DMS 273 treated with DMSO at 0.1 percent for 48 hours (cell line): ENCODE data around the gene ANKRD52.
"Not testable (repeated sequence)": the region's sequence is repeated elsewhere in the genome, so short reads cannot be mapped to it uniquely, and the experiment has no call there.

Experiments
- DNase-seq: peaks from one replicate; lab custom pipeline; 2025; lab: John Stamatoyannopoulos, UW

Gene ANKRD52

DNA sequence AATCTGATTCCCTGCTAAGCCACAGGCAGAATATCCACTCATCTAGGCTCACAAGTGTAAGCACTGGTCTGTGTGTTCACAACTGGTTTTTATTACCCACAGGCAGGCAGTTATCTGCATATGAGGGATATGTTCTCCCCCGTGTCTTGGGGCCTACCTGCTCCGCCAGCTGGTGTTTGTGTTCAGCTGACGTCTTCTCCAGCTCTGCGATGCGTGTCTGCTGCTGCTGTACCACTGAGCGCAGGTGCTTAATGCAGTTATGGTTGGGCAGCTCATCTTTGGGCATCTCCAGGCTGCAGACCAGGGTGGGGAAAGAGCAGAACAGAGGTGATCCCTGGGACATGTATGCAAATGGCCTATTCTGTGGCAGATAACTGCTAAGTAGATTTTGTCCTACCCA, 50.2 kb downstream of the ANKRD52 start:
- no peak for DNase-seq

DNA sequence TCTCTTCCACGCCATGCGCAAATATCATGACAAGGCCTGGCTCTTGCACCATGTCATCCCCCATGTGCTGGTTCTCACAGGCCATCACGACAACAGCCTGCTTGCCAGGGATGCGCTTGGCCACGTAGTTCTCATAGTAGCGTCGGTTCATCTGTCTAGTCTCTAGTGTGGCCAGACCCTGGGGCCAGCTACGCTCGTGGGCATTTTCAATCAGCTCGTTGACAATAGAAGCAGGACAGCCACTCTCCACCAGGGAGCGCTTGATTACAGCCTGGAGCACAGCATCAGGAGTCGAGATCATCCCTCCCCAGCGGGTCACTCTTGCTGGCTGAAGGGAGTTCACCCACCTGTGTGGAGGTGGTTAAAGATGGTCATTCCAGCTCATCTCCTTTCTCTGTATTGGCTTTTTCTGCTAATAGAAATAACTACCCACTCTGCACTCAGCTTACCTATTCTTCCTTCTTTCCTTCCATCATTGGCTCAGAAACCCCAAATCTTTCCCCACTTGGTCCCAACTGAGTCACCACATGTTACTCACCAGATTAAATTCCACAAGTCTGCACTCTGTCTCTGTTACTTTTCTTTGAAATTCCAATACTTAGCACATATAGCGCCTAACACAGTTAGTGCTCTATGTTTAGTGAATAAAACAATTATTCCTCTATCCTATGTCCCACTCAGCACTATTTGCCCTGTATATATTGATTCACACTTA, 51.6 kb downstream of the ANKRD52 start:
- DNase-seq = no peak

DNA sequence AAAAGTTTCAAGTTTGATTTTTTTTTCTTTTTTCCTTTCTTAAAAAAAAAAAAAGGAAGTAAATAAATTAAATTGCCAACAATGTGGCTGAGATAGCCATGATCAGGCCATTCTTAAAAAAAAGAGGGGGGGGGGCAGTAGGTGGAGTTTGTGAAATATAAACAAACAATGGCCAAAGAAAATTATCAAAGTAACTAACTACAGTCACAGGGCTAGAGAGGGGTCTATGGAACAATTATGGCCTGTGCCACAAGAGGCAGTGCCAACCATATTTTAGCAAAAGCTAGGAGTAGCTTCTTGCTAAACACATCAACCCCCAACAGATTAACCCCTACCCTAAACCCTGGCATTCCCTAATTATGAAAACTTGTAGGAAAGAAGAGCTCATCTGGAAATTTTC, 52.7 kb downstream of the ANKRD52 start:
- DNase-seq = no peak

DNA sequence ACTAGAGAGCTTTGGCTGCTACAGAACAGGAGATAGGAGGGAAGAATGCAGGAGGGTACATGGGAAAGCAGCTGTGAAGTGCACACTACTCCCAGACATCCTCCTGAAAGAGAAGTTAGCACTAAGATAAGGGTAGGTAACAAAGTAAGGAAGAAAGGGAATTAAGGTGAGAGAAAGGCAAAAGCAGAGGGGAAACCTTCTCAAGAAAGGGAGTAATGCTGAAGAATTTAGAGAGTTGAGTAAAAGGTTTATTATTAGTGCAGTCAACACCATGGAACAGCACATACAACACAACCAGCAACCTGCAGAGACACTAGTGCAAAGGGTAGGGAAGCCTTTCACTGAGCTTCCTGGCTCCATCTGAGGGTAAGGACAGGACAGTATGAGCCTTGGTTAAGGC, 53.9 kb downstream of the ANKRD52 start:
- no peak for DNase-seq

DNA sequence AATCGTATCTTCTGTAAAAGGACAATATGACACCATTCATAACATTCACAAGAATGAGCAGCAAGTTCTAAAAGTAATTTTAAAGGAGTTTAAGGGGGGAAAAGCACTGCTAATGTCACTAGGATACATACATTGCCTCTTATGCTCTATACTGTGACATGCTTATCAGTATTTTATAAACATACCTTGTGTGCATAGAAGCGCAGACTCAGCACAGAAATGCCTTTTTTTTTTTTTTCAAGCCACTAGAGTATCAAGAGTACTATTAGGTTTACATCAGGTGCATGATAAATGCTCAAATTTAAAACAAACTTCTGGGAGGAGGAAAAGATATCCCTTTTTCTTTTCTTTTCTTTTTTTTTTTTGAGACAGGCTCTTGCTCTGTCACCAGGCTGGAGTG, 55.3 kb downstream of the ANKRD52 start:
- DNase-seq = no peak

DNA sequence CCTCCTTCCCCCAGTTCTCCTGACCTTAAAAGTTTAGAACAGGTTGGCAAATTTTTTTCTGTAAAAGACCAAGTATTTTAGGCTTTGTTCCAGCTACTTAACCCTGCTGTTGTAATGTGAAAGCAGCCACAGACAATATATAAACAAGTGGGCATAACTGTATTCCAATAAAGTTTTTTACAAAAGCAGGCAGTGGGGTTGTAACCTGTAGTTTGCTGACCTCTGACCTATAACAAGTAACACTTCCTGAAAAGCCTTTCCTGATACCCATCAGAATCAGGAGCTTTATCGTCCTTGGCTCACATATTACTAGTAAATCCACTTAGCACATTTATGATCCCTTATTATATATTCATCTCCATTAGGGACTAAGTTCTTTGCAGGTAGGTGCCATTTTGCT, 55.8 kb downstream of the ANKRD52 start:
- no peak for DNase-seq

DNA sequence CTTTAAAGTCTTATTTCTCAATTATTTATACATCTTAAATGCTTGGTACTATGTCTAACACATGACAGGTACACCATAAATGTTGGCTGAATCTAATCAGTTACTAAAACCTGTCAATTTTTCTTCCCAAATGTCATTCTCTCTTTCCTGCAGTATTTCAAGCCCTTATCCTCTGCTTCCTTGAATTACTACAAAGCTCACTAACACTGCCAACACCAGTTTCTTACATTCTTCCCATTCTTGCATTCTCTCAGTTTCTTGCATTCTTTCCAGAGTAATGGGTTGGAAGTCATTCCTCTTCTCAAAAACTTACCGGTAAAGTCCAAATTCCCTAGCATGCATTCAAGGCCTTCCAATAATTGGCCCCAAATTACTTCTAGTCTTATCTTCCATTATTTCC, 59.3 kb downstream of the ANKRD52 start:
- no peak for DNase-seq

DNA sequence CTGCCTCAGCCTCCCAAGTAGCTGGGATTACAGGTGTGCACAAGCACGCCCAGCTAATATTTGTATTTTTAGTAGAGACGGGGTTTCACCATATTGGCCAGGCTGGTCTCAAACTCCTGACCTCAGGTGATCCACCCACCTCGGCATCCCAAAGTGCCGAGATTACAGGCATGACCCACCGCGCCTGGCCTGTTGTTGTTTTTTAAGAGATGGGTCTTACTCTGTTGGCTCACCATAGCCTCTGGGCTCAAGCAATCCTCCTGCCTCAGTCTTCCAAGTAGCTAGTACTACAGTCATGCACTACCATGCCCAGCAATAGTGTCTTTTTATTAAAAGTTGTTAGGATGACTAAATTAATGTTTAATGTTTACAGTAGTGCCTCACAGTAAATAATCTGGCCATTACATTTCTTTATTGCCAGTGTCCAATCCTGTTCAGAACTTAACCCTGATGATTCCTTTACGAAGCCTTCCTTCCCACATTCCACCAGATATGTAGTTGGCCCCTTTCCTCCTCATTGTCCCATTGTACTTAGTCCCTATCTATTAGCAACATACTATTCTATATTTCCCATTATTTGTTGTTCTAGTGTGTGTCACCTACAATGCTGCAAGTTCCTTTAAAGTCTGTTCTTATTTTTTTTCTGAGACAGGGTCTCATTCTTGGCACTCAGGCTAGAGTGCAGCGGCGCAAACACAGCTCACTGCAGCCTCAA, 60.1 kb downstream of the ANKRD52 start:
- no peak for DNase-seq

DNA sequence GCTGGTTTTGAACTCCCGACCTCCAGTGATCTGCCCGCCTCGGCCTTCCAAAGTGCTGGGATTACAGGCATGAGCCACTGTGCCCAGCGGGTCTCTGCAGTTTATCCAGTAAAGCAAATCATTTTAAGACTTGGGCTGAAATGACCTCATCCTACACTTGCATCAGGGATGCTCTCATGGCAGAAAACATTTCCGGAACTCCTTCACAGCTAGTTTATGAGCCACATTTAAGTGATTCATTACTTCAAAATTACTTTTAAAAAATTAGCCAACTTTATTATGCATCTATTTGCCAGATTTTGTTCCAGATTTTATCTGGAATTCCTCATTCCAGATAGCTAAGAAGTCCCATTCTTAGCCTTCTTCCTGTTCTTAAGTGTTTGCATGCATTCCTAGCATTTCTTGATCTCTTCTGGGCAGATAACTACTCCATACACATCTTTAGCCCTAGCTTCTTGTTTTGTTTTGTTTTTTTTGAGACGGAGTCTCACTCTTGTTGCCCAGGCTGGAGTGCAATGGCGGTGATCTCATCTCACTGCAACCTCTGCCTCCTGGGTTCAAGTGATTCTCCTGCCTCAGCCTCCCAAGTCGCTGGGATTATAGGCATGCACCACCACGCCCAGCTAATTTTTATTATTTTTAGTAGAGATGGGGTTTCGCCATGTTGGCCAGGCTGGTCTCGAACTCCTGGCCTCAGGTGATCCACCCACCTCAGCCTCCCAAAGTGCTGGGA, 61.2 kb downstream of the ANKRD52 start:
- not testable (repeated sequence) for DNase-seq

DNA sequence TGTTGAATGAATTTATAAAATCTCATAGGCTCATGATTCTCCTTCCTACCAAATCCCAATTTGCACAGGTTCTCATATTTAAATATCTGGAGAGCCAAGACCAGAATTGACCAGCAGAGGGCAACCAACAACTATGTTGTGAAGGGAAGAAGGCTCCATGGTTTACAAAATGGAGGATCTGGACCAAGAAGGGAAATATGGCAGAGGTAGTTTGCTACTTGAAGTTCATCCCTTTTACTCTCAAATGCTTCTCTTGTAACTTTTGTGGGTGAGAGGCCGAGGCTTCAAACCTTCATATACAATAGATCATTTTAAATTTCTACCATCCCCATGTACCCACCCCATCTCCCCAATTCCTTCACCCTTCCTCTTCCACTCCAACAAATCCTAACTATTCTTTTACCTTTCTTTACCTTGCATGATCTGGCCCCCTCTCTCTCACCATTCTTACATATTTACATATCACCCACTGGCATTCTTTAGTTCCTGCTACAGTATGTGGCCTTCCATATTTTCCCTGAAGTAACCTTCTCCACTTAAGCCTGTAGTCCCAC, 65.1 kb downstream of the ANKRD52 start:
- peak; percentile 62 for DNase-seq

DNA sequence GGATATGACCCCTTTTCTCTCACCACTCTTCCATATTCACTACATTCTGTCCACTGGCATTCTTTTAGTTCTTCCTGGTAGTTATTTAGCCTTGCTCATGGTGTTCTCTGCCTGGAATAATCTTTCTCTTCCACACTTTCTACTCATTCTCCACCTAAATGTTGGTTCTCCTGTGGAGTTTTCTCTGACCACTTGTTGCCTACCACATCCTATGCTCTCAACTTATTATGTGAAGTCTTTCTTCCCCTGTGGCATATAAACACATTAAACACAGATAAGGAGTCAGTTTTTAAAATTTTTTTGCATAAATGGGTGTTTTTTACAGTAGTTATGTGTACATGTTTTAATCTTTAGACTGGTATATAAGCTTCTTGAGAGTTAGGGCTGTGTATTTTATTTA, 65.6 kb downstream of the ANKRD52 start:
- DNase-seq = no peak

DNA sequence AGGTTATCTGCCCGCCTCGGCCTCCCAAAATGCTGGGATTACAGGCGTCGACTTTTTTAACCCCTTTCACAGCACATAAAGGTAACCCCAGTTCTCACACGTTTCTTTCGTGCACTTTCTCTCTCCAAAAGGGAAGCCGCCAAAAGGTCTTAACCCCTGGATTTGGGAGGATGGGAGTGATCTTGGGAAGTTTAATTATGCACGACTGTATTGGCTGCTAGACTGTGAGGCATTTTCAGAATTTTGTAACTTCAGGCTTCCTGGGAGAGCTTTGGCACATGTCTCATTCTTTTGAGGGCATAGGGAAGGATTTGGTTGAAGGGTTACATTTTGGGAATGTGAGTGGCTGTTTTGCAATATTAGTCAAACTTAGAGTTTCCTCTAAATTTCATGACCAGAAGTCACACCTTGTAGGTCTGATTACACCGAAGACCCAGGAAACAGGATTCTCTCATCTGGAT, 67.5 kb downstream of the ANKRD52 start:
- no peak for DNase-seq

DNA sequence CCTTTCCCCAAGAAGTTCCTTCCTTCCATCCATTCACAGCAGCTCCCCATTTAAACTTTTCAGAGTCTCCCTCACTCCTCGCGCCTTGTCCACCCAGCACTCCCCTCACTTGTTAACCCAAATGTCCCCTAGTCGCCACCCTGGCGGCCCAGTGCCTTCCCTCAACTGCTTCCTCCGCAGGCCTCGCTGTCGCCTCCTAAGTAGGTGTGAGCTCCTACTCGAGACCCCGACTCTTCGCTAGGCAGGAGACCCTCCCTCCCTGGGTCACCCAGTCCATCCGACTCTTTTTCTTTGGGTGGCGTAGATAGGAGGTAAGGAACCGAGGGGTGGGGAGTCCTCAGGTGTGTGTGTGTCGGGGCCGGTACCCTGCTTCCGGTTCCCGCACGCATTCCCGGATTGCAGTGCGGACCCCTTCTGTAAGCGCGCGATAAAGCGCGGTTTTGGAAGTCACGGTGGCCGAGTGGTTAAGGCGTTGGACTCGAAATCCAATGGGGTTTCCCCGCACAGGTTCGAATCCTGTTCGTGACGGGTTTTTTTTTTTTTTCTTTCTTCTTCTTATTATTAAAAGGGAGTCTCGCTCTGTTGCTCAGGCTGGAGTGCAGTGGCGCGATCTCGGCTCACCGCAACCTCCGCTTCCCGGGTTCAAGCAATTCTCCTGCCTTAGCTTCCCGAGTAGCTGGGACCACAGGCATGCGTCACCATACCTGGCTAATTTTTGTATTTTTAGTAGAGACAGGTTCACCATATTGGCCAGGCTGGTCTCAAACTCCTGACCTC, 68.1 kb downstream of the ANKRD52 start:
- peak; percentile 58 for DNase-seq

DNA sequence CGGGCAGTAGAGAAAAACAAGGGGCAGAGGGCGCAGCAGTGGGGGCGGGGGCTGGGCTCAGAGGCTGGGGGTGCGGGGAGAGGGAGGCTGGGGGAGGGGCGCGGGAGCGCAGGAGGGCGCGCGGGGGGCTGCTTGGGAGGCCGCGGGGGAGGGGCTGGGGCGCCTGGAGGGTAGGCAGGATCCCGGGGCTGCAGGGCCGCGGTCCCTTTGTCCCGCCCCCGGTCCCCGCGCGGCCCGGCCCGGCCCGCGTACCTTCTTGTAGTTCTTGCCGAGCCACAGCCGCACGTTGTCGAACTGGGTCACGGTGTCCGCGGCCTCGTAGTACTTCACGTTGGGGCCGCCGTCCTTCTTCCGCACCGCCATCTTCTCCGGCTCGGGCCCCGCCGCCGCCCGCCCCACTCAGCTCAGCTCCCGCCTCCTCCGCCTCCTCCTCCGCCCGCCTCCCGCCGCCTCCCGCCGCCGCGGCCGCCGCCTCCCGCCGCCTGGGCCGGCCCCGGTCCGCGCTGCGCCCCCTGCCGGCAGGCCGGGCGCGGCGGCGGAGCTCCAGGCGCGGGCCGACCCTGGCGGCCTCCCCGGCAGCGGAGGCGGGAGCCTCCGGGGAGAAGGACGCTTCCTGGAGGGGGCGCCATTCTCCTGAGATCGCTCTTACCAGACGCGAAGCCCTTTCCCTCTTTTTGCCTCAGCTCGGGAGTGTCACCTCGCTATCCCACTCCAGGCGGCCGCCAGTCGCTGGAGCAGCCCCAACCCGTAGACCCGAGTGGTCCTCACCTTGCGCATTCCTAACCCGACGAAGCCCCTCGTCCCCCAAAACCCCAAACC, 68.9 kb downstream of the ANKRD52 start, which contains the start of gene SMARCC2:
TSS of gene SMARCC2 (minus strand) at position 385 of the 819 bp plus-strand sequence. CDS start at position 363, 22 bp downstream.
- DNase-seq = peak; percentile 17

DNA sequence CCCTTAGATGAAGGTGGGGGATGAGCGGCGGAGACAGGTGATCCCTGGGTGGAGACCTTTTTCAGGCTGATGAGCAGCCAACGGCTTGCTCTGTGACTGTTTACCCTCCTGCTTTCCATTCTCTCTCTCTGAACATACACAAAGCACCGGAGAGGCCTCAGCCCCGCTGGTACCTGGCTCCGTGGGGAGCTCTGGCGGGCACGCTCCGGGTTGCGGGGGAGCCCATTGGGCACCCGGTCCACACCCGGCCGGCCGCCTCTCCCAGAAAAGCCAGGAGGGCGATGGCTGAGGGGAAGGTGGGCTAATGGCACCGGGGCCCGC, 69.4 kb downstream of the ANKRD52 start:
- DNase-seq = no peak

DNA sequence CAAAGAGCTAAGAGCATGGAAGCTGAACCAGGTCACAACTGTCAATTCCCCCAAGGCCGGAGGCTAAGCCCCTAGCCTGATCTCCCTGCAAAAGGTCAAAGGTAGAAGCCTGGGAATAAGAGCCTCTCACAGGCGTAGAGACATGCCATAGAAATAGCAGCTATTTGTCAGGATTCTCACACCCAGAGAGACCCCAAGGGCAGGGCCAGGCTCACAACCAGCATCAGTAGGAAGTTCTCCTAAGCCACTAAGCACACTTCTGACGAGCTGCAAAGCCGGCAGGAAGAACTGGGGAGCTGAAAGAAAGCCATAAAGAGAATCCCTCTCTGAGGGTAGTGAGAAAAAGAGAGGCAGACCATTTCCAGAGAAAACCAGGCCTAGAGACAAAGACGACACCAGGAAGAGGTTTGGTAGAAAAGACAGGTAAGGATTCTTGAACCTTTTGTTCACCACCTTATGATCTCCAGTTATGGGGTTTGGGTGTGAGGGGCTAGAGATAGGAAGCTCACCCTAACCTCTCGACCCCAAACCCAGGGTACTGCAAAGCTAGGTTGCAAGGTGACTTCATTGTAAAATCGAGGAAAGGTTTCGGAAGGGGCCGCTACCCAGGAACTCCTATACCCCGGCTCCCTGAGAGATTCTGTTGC, 69.9 kb downstream of the ANKRD52 start:
- no peak for DNase-seq
